Neural cell (in vitro differentiated cells): Measurements from ENCODE around the gene UFD1.

Experiments
- CTCF ChIP-seq: fragments of 450-650 bp; IDR thresholded peaks from 2 replicates; pipeline ENCODE4 v1.5.1; 2014; ENCODE audit warnings: antibody characterized with exemption, mild to moderate bottlenecking, moderate library complexity; ENCODE audit not compliant: poor library complexity, severe bottlenecking
- EZH2 ChIP-seq: fragments of 200-600, 300-800 bp; shearing (Covaris generic), sonication (generic); IDR thresholded peaks from 2 replicates; pipeline ENCODE4 v1.6.1; 2014; ENCODE audit warnings: antibody characterized with exemption, low read length, borderline replicate concordance, mild to moderate bottlenecking; ENCODE audit not compliant: insufficient read depth, poor library complexity, severe bottlenecking
- POLR2AphosphoS5 ChIP-seq: IDR thresholded peaks from 2 replicates; pipeline ENCODE4 v1.6.1; 2012
- RAD21 ChIP-seq: fragments of 450-650 bp; conservative IDR thresholded peaks from 2 replicates; pipeline ENCODE4 v1.6.1; 2014; ENCODE audit warnings: antibody characterized with exemption, mild to moderate bottlenecking, moderate library complexity
- REST ChIP-seq: IDR thresholded peaks from 2 replicates; pipeline ENCODE4 v1.6.1; 2012; ENCODE audit warnings: borderline replicate concordance
- TAF1 ChIP-seq: IDR thresholded peaks from 2 replicates; pipeline ENCODE4 v1.6.1; 2012; ENCODE audit warnings: low read depth

- TF ChIP-seq CTCF, result no peak
- no peak for TF ChIP-seq REST
- no peak for TF ChIP-seq RAD21
- TF ChIP-seq TAF1, result no peak
- no peak for TF ChIP-seq POLR2AphosphoS5
- no peak for TF ChIP-seq EZH2
These were observed 48.9 kb upstream of the UFD1 start for GRCh38 chr22:19527861-19528417.
